RWPE1 (cell line): Measurements from ENCODE around the gene GSTM3.

Experiments
- CTCF ChIA-PET: fragments of 350-600 bp; sonication (Branson Sonifier 250); formaldehyde crosslinking; extraction: SDS; loops from one replicate; lab custom pipeline; 2021; lab: Yijun Ruan, JAX
- POLR2A ChIA-PET: fragments of 400-600 bp; formaldehyde crosslinking; extraction: SDS; loops from one replicate; lab custom pipeline; 2020; ENCODE audit warnings: antibody characterized with exemption; ENCODE audit not compliant: low non-redundant PET; lab: Yijun Ruan, JAX
- DNase-seq: peaks from one replicate; pipeline ENCODE4 v3.0.0; 2012; ENCODE audit warnings: low spot score
- H3K27ac ChIP-seq: fragments of 450-650 bp; 2 replicates; pipeline ENCODE4 v1.5.1; 2017
- TF ChIP-seq, protein P1 (sequence below): fragments of 450-650 bp; conservative IDR thresholded peaks from 2 replicates; pipeline ENCODE4 v1.5.1; 2017; ENCODE audit warnings: low read depth, mild to moderate bottlenecking

The GSTM3 gene

DNA sequence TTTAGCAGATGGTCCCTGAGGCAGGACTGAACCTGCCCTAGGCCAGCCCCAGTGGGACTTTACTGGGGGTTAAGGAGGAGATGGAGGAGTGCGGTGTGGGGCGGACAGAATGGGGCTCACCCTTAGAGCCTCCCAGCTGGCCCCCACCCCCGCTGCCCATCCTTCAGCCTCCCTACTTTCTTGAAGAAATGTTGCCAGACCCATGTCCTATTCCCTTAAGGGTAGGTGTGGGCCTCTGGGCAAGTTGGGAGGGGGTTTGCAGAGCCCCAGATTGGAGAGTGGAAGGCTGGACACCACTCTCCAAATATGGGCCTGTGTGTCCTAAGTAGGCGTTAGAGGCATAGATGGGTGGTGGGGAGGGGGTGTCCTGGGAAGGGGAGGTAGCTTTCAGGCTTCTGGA lies 42.1 kb upstream of the GSTM3 start:
- TF ChIP-seq, protein P1, sequence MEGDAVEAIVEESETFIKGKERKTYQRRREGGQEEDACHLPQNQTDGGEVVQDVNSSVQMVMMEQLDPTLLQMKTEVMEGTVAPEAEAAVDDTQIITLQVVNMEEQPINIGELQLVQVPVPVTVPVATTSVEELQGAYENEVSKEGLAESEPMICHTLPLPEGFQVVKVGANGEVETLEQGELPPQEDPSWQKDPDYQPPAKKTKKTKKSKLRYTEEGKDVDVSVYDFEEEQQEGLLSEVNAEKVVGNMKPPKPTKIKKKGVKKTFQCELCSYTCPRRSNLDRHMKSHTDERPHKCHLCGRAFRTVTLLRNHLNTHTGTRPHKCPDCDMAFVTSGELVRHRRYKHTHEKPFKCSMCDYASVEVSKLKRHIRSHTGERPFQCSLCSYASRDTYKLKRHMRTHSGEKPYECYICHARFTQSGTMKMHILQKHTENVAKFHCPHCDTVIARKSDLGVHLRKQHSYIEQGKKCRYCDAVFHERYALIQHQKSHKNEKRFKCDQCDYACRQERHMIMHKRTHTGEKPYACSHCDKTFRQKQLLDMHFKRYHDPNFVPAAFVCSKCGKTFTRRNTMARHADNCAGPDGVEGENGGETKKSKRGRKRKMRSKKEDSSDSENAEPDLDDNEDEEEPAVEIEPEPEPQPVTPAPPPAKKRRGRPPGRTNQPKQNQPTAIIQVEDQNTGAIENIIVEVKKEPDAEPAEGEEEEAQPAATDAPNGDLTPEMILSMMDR, result no peak
- ChIA-PET CTCF (interaction anchor here (0.7 to 11.7 kb wide), 2 partner anchors 142 to 197 kb away, joined by 3 to 239 read pairs; partner anchors contain the start of gene AHCYL1), POLR2A (no interaction called here)
- no peak for DNase-seq
- H3K27ac ChIP-seq, result peak overlapping the region; percentile 55

- TF ChIP-seq, protein P1, result no peak
- CTCF ChIA-PET, result interaction anchor here (0.6 to 11.7 kb wide), 4 partner anchors 9 to 198 kb away, joined by 3 to 239 read pairs (median 3); partner anchors contain the start of gene AHCYL1
- POLR2A ChIA-PET, result no interaction called here
Measured at GRCh38 chr1:109782514-109782913, 41.7 kb upstream of the GSTM3 start.

GRCh38 chr1:109781806-109782205 lies 41.0 kb upstream of the GSTM3 start:
- TF ChIP-seq, protein P1, result no peak
- H3K27ac ChIP-seq, result no peak overlapping the region
- CTCF ChIA-PET, result interaction anchor here (0.6 to 11.7 kb wide), 3 partner anchors 8 to 198 kb away, joined by 3 to 239 read pairs (median 5); partner anchors contain the start of gene AHCYL1
- POLR2A ChIA-PET, result no interaction called here
- DNase-seq, result no peak

More at GRCh38 chr1:109782514-109782913, 41.7 kb upstream of the GSTM3 start:
- no peak for DNase-seq
- peak overlapping the region; percentile 55 for H3K27ac ChIP-seq

GRCh38 chr1:109780982-109781381 lies 40.1 kb upstream of the GSTM3 start:
- TF ChIP-seq, protein P1, result no peak
- POLR2A ChIA-PET, result no interaction called here
- DNase-seq, result no peak

DNA sequence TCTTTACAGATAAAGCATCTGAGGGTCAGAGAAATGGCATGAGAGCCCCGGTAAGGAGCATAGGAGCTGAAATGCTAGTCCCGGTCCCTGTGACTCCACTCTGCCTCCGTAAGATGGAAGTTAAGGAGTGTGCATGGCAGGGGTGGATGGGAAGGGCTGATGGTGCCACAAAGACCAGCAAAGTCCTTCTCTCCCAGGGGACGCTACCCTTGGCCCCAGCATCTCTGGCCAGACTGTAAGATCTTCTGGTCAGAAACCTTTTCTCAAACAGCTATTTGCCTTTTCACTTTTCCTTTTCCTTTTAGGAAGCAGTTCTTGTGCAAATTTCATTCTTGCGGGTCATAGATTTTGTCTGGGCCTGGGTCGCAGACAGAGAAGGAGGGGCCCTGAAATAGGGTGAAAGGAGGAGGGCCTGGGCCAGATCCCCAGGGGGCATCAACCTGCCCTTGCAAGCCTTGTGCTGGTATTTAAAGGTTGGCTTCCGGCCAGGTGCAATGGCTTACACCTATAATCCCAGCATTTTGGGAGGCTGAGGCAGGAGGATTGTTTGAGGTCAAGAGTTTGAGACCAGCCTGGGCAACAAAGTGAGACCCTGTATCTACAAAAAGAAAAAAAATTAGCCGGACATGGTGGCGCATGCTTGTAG lies 37.3 kb upstream of the GSTM3 start:
- TF ChIP-seq, protein P1, result no peak
- CTCF ChIA-PET, result interaction anchor here (1.0 to 11.7 kb wide), 4 partner anchors 139 to 231 kb away, joined by 3 to 239 read pairs (median 52); partner anchors contain the start of gene AHCYL1
- POLR2A ChIA-PET, result no interaction called here
- no peak for DNase-seq
- no peak overlapping the region for H3K27ac ChIP-seq

More at GRCh38 chr1:109780982-109781381, 40.1 kb upstream of the GSTM3 start:
- CTCF ChIA-PET, result interaction anchor here (11.7 kb wide), 1 partner anchor 199 kb away, joined by 239 read pairs; the partner anchor contains the start of gene AHCYL1
- H3K27ac ChIP-seq, result no peak overlapping the region

DNA sequence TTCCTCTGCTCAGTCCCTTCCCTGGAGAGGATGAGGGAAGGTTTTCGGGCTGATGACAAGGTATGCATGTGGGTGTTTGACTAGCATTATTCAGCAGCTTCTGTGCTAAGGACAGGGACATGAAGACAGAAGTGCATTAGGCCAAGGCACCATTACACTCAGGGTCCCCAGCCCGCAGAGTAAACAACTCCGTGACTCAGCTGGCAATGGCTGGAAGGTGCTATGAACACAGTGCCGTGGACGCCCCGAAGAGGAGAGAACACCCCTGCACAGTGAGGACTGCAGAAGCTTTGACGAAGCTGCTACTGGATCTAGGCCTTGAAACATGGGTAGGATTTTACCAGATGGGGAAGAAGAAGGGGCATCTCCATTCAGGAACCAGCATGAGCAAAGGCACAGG lies 36.6 kb upstream of the GSTM3 start:
- no peak for DNase-seq
- 0 out of 2 replicates have a peak overlapping the region, but pooled peaks have one; percentile 1 for H3K27ac ChIP-seq
- ChIA-PET POLR2A (no interaction called here), CTCF (interaction anchor here (0.6 to 11.7 kb wide), 18 partner anchors 15 to 248 kb away, joined by 3 to 239 read pairs (median 4); partner anchors contain the start of gene AHCYL1)
- TF ChIP-seq, protein P1, result no peak
